PC-3 (cell line): ENCODE data around the gene RPS19BP1. TPM values are rescaled to one million over a fixed set of nuclear protein-coding genes. Genes with fewer than 3 reads are reported as not detected.

Experiments
- ATAC-seq: fragments of 200-7000 bp; cut with Tn5 transposase; 2 replicates; pipeline ENCODE4 v1.9.1; 2020; ENCODE audit warnings: mild to moderate bottlenecking, moderate library complexity
- BruUV-seq: library from RNA; stranded (reverse); fragments of 400-500 nt; replicated peaks from 2 replicates; lab custom pipeline; 2021; lab: Mats Ljungman, UMichigan
- CTCF ChIA-PET: fragments of 300-600 bp; sonication (Branson Sonifier 250); formaldehyde crosslinking; loops from one replicate; lab custom pipeline; 2022; ENCODE audit warnings: antibody characterized with exemption; lab: Charles Lee
- POLR2A ChIA-PET: fragments of 300-600 bp; sonication (Branson Sonifier 250); formaldehyde crosslinking; loops from one replicate; lab custom pipeline; 2022; ENCODE audit warnings: antibody characterized with exemption; ENCODE audit not compliant: unreplicated experiment; lab: Charles Lee
- DNase-seq: peaks from one replicate; pipeline ENCODE4 v3.0.0-alpha.2; 2015
- H2AFZ ChIP-seq: fragments of 300-600 bp; sonication (generic); 2 replicates; pipeline ENCODE4 v1.6.0; 2016; ENCODE audit warnings: antibody characterized with exemption, low read length
- H3F3A ChIP-seq: fragments of 300-600 bp; sonication (generic); one replicate; pipeline ENCODE4 v1.6.0; 2017; ENCODE audit warnings: antibody characterized with exemption, low read length, control low read depth, mild to moderate bottlenecking; ENCODE audit not compliant: unreplicated experiment
- H3K27ac ChIP-seq: fragments of 300-600 bp; sonication (generic); 2 replicates; pipeline ENCODE4 v1.5.1; 2016; ENCODE audit warnings: mild to moderate bottlenecking, low read length
- H3K27me3 ChIP-seq: fragments of 300-600 bp; sonication (generic); 2 replicates; pipeline ENCODE4 v1.6.1; 2016; ENCODE audit warnings: low read length, mixed read lengths
- H3K36me3 ChIP-seq: fragments of 300-600 bp; sonication (generic); 2 replicates; pipeline ENCODE4 v1.6.1; 2016; ENCODE audit warnings: low read depth, mixed run types, low read length, mixed read lengths
- H3K4me1 ChIP-seq: fragments of 300-600 bp; sonication (generic); 2 replicates; pipeline ENCODE4 v1.5.1; 2016; ENCODE audit warnings: low read length; ENCODE audit not compliant: insufficient read depth
- H3K4me2 ChIP-seq: fragments of 300-600 bp; sonication (generic); 2 replicates; pipeline ENCODE4 v1.6.0; 2016; ENCODE audit warnings: low read length
- H3K4me3 ChIP-seq: fragments of 300-600 bp; sonication (generic); 2 replicates; pipeline ENCODE4 v1.5.1; 2016; ENCODE audit warnings: mild to moderate bottlenecking, low read length, mixed read lengths
- H3K79me2 ChIP-seq: fragments of 300-600 bp; sonication (generic); 2 replicates; pipeline ENCODE4 v1.6.1; 2017; ENCODE audit warnings: low read length, mixed read lengths
- H3K9ac ChIP-seq: fragments of 300-600 bp; sonication (generic); 2 replicates; pipeline ENCODE4 v1.6.0; 2016; ENCODE audit warnings: mild to moderate bottlenecking, low read length
- H3K9me2 ChIP-seq: fragments of 300-600 bp; sonication (generic); replicated peaks from 2 replicates; pipeline ENCODE4 v1.6.1; 2016; ENCODE audit warnings: mixed run types, low read length, mixed read lengths
- H3K9me3 ChIP-seq: fragments of 300-600 bp; sonication (generic); 2 replicates; pipeline ENCODE4 v1.6.1; 2016; ENCODE audit warnings: low read length, mixed read lengths
- H4K20me1 ChIP-seq: fragments of 300-600 bp; sonication (generic); 2 replicates; pipeline ENCODE4 v1.6.1; 2016; ENCODE audit warnings: low read length, mixed read lengths
- CTCF ChIP-seq: fragments of 300-600 bp; sonication (generic); conservative IDR thresholded peaks from 2 replicates; pipeline ENCODE4 v1.5.1; 2017; ENCODE audit warnings: antibody characterized with exemption, low read depth, mild to moderate bottlenecking, low read length
- EZH2 ChIP-seq: fragments of 300-600 bp; sonication (generic); IDR thresholded peaks from one replicate; pipeline ENCODE4 v1.6.1; 2017; ENCODE audit warnings: antibody characterized with exemption, mild to moderate bottlenecking, low read length; ENCODE audit not compliant: unreplicated experiment
- EZH2phosphoT487 ChIP-seq: fragments of 300-600 bp; sonication (generic); IDR thresholded peaks from 2 replicates; pipeline ENCODE4 v1.6.1; 2018; ENCODE audit warnings: mild to moderate bottlenecking, antibody characterized with exemption, low read length, borderline replicate concordance
- intact Hi-C: fragments of 100-400 bp; cut with micrococcal nuclease; formaldehyde crosslinking; loops from 2 replicates; pipeline ENCODE4 v1.9.0; 2023
- total RNA-seq: library from RNA; depleted of rRNA; stranded (reverse); fragments of >200 nt; gene quantifications from 2 replicates; pipeline ENCODE4 v1.2.3, GENCODE V29; 2014

RPS19BP1 gene
- total RNA-seq, 1 experiment from 2014 or later: 253 TPM

GRCh38 chr22:39490966-39491680 lies 41.4 kb downstream of the RPS19BP1 start:
- no peak overlapping the region for H3K27ac ChIP-seq
- intact Hi-C loops: loop anchor here (10.0 kb wide), 1 partner anchor 56 kb away; no protein-coding TSS in a partner anchor
- H3K27me3 ChIP-seq: no peaks in the 10 kb centered on the region
- H2AFZ ChIP-seq: no peak overlapping the region
- ATAC-seq (no peak), DNase-seq (no peak)
- ChIA-PET CTCF (interaction anchor here (0.6 kb wide), 1 partner anchor 26 kb away, joined by 12 read pairs; no protein-coding TSS in a partner anchor), POLR2A (no interaction called here)
- no peaks in the 10 kb centered on the region for H3K9me2 ChIP-seq
- no peaks in the 10 kb centered on the region for H3F3A ChIP-seq
- no peak overlapping the region for H3K4me3 ChIP-seq
- H3K4me1 ChIP-seq: peaks cover 14% of the 10 kb centered on the region
- H3K36me3 ChIP-seq: no peaks in the 10 kb centered on the region
- no peaks in the 10 kb centered on the region for H3K9me3 ChIP-seq
- no peak overlapping the region for H3K4me2 ChIP-seq
- no peaks in the 10 kb centered on the region for H4K20me1 ChIP-seq
- TF ChIP-seq EZH2: no peak
- TF ChIP-seq CTCF: no peak
- no peak for TF ChIP-seq EZH2phosphoT487
- no peaks in the 10 kb centered on the region for H3K79me2 ChIP-seq
- BruUV-seq: no TSS peak
- no peak overlapping the region for H3K9ac ChIP-seq

GRCh38 chr22:39490135-39490798 lies 42.3 kb downstream of the RPS19BP1 start:
- Histone ChIP-seq H3K9me3 (no peaks in the 10 kb centered on the region), H3K79me2 (no peaks in the 10 kb centered on the region), H3K27me3 (no peaks in the 10 kb centered on the region), H3K4me1 (peaks cover 14% of the 10 kb centered on the region), H2AFZ (no peak overlapping the region; the same call in 1 of the 2 replicates), H3K27ac (no peak overlapping the region), H3K9ac (no peak overlapping the region), H3K36me3 (no peaks in the 10 kb centered on the region), H3F3A (no peaks in the 10 kb centered on the region), H4K20me1 (no peaks in the 10 kb centered on the region), H3K4me2 (no peak overlapping the region), H3K9me2 (no peaks in the 10 kb centered on the region), H3K4me3 (no peak overlapping the region)
- peak; percentile 92 for ATAC-seq
- TF ChIP-seq CTCF: no peak
- no peak for TF ChIP-seq EZH2
- no peak for TF ChIP-seq EZH2phosphoT487
- intact Hi-C loops: loop anchor here (10.0 kb wide), 1 partner anchor 55 kb away; no protein-coding TSS in a partner anchor
- POLR2A ChIA-PET: no interaction called here
- DNase-seq: peak; percentile 69
- no TSS peak for BruUV-seq
- CTCF ChIA-PET: no interaction called here
